Measurements from ENCODE around the gene SF3B2. TPM values are rescaled to one million over a fixed set of nuclear protein-coding genes. Genes with fewer than 3 reads are reported as not detected.
A peak's percentile ranks its signal among the peaks of the same experiment; 100 is the strongest.
"Not testable (repeated sequence)": the region's sequence is repeated elsewhere in the genome, so short reads cannot be mapped to it uniquely, and the experiment has no call there.

SF3B2 gene
- 209 and 210 TPM in 2 replicates for total RNA-seq (2014; rRNA removed; shearing (Covaris generic))

- peak; percentile 99 for DNase-seq (ENCODE audit: low spot score)
Measured at GRCh38 chr11:66051766-66052663, at the start of gene SF3B2. Gene SF3B2 (plus strand): TSS chr11:66052364. CDS start chr11:66052385, 21 bp downstream.

GRCh38 chr11:66002648-66003225 is 49.4 kb upstream of the SF3B2 start:
- peak; percentile 73 for DNase-seq (ENCODE audit: low spot score)

- DNase-seq (ENCODE audit: low spot score), result no peak
Measured at GRCh38 chr11:66003291-66003690, 48.9 kb upstream of the SF3B2 start.

GRCh38 chr11:66004186-66004585 is 48.0 kb upstream of the SF3B2 start:
- no peak for DNase-seq (ENCODE audit: low spot score)

GRCh38 chr11:66006134-66006890 is 45.9 kb upstream of the SF3B2 start:
- DNase-seq (ENCODE audit: low spot score), result no peak

- DNase-seq (ENCODE audit: low spot score), result no peak
Measured at GRCh38 chr11:66006891-66007176, 45.3 kb upstream of the SF3B2 start.

GRCh38 chr11:66007201-66007634 is 44.9 kb upstream of the SF3B2 start:
- DNase-seq (ENCODE audit: low spot score), result no peak

- no peak for DNase-seq (ENCODE audit: low spot score)
Measured at GRCh38 chr11:66008095-66008467, 44.1 kb upstream of the SF3B2 start.

- no peak for DNase-seq (ENCODE audit: low spot score)
Measured at GRCh38 chr11:66008468-66009101, 43.6 kb upstream of the SF3B2 start.

GRCh38 chr11:66010036-66010435 is 42.1 kb upstream of the SF3B2 start:
- not testable (repeated sequence) for DNase-seq (ENCODE audit: low spot score)

GRCh38 chr11:66011239-66011784 is 40.9 kb upstream of the SF3B2 start:
- peak; percentile 60 for DNase-seq (ENCODE audit: low spot score)

- DNase-seq (ENCODE audit: low spot score), result peak; percentile 13
Measured at GRCh38 chr11:66011785-66012303, 40.3 kb upstream of the SF3B2 start, which contains the start of gene CST6. Gene CST6 (plus strand): TSS chr11:66012008. CDS start chr11:66012045, 37 bp downstream.

- DNase-seq (ENCODE audit: low spot score), result peak; percentile 14
Measured at GRCh38 chr11:66012371-66012945, 39.7 kb upstream of the SF3B2 start.

GRCh38 chr11:66012946-66013761 is 39.0 kb upstream of the SF3B2 start:
- peak; percentile 63 for DNase-seq (ENCODE audit: low spot score)

GRCh38 chr11:66013762-66014100 is 38.4 kb upstream of the SF3B2 start:
- no peak for DNase-seq (ENCODE audit: low spot score)

GRCh38 chr11:66014804-66015453 is 37.2 kb upstream of the SF3B2 start:
- DNase-seq (ENCODE audit: low spot score), result no peak

GRCh38 chr11:66015454-66015881 is 36.7 kb upstream of the SF3B2 start:
- no peak for DNase-seq (ENCODE audit: low spot score)

GRCh38 chr11:66015936-66016792 is 36.0 kb upstream of the SF3B2 start:
- no peak for DNase-seq (ENCODE audit: low spot score)

GRCh38 chr11:66016793-66017177 is 35.4 kb upstream of the SF3B2 start:
- DNase-seq (ENCODE audit: low spot score), result no peak
